Colon (tissue), 2 donors: ENCODE results near the gene THUMPD1.
"Not testable (repeated sequence)": the region's sequence is repeated elsewhere in the genome, so short reads cannot be mapped to it uniquely, and the experiment has no call there.

ENCODE experiments used
- FAIRE-seq: peaks from 2 replicates; lab custom pipeline; 2012; peaks lifted over from hg19 to GRCh38; lab: Jason Lieb, UNC
- donor health status: control.
- donor health status: control.

The THUMPD1 gene

DNA sequence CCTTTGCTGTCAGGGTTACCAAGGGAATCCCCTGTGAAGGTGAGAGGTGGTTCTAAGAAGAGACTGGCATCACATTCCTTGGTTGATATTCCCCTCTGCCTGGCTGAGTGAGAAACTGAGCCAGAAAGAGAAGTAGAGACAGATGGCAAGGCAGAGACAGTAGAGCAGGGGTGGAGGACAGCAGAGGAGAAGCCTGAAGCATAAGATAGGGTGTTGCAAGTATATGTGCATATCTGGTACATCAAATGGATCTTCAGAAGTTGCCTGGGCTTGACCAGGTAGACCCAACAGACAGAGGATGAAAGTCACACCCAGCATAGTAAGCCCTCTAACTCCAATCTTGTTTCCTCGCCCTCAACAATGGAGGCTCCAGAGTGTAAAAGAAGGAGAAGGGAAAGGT is 7.9 kb upstream of the THUMPD1 start:
- no peak for FAIRE-seq

DNA sequence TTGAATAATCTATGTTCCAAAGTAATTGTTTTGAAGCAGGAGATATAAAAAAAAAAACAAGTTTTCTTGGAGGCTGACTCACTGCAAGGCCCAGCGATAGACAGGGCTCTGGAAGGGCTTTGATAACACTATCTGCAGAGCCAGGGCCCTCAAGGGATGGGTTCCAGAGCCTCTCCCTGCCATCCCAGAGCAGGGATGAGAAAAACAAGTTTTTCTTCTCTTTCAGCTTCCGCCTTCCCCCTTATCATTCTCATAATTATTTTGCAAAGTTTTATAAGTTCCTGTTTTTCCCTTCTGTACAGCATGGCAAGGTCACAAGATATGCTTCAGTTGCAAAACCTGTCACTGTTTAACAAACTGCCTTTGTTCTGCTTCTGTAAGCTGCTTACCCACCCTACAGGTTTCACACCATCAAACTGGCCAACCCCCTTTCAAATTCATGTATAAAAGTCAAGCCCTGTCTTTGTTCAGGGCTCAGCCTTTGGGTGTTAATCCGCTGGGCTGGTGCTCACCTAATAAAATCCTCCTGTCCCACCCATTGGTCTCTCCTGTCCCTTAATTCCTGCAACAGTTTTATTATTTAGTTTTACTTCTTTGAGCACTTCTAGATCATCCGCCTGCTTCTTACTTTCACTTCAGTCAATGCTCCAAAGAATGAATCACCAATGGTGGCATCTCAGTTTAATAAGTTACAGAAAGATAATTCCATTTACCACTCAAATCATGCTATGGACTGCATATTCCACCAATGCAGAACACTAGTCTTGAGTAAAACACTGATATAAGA is 5.6 kb upstream of the THUMPD1 start:
- FAIRE-seq = no peak

DNA sequence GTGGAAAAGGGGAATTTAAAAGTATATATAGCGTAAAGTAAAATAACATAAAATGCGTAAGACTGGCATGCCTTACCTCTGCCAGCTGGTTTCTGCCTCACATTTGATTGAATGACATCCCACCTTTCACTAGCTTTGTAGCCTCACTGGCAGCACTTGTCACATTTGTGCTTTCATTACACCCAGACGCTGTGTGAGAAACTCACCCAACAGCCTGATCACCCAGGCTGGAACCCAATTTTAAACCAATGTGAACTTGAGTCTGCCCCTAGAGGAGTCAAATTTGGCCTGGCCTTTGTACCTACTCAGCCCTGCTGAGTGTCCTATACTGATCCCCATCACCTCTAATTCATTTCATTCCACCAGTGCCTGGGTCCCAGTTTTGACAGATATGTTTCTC is 4.8 kb upstream of the THUMPD1 start:
- FAIRE-seq = no peak

DNA sequence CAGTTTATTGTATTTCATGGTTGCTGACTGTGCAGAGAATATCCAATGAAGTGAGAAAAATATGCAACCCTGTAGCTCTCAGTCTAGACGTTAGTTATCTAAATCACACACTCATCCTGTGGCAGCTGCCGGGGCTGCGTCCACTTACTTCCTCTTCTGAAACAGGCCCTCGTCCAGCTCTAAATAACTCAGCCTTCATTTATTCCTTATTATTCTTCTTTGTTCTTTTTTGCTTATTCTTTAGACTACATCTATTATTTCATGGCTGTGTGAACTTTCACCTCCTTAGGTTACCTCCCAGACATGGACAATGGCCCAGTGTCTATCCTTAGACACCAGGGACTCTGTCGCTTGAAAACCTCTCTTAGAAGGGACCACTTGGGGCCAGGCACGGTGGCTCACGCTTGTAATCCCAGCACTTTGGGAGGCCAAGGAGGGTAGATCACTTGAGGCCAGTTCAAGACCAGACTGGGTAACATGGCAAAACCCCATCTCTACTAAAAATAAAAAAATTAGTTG is 3.4 kb upstream of the THUMPD1 start:
- no peak for FAIRE-seq

DNA sequence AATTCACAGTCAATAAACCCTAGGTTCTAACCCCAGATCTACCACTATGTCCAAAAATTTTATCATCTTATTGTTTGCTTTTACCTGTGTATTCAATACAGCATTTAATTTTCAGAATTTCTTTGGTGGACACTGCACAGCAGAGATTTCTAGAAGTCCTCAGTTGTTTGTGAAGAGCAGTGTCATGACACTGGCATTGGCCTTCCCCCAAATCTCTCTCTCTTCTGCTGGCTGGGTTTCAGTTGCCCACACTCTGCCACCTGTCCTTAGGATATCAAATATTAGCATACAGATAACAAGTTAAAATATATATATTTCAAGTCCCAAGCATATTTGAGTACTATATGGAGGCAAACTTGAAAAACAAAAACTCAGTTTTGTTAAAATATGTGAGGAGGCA is 2.0 kb upstream of the THUMPD1 start:
- no peak for FAIRE-seq

DNA sequence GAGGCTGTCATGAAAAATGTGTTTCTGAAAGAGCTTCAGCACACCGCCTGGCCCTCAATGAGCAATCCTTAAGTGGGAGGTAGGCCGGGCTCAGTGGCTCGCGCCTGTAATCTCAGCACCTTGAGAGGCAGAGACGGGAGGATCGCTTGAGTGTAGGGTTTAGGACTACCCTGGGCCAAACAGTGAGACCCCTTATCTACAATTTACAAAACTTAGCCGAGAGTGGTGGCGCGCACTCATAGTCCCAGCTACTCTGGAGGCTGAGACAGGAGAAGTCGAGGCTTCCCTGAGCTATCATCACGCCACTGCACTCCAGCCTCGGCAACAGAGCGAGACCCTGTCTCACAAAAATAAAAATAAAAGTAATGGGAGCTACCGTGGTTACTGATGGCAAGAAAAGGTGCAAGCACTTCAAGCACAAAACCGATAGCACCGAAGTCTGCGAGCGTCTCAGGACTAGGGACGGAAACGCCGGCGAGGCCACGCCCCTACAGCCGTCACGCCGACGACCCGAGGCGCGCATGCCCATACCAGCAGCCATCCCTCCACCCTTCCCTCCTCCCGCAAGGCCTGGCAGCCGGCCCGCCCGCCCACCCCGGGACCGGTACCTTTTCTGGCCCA is 607 bp downstream of the THUMPD1 start:
- FAIRE-seq = no peak

DNA sequence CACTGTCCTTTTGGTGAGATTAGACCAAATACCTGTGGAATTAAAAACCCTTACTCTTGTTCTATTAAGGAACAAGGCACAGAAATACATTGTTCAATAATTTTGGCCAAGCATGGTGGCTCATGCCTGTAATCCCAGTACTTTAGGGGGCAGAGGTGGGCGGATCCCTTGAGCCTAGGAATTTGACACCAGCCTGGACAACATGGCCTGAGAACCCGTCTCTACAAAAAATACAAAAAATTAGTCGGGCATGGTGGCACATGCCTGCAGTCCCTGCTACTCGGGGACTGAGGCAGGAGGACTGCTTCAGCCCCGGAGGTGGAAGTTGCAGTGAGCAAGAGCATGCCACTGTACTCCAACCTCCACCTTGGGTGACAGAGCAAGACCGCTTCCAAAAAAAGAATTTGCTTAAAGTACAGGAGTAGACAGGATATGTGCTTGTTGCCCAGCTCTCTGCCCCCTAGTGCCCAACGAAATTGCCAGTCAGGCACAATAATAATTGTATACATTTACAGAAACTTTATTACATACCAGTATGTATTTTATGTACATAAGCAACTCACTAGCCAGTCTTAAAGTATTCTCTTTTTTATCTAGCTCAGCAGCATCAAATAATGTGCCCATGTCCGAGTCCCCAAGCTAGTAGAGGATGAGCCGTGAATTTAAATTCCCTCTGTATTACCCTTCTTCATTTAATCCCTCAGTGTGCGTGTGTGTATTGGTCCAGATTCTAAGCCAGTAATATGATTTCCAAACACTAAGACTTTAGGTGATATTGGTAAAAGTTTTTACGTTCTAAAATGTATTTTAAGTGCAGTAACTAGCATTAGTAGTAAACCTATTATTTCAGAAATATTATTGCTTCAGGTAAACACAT is 1.4 kb downstream of the THUMPD1 start:
- no peak for FAIRE-seq

DNA sequence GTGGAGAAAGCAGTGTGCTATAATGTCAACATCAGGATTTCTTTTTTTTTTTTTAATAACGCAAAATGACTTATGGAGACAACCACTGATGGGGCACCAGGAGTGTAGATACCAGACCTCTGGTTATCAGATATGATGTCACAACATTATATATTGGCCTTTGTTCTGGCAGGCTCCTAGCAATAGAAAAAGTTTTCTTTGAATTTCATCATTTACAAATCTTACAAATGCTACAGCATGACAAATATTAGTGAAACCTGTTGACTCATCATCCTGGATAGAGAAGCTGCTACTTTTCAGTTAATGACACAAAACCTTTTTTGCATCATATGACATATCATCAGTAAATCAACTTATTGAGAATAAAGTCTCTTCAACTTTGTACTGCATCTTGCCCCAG is 6.1 kb downstream of the THUMPD1 start:
- FAIRE-seq = no peak

DNA sequence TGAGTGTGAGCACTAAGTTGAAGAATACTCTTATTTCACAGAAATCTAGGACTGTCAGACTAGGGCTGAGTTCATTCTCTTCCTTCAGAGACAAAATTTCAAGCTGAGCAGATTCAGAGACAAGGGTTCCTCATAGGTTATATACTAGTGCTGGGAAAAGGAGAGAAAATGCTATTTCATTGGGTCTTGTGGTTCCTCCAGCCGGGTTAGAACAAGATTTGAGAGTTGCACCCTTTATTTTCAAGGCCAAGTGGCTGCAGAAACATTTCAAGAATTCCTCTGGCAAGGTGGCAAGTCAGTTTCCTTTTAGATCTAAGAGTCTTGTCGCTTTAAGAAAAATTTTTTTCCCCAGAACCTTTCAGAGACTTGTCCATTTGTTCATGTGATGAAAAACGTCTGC is 6.8 kb downstream of the THUMPD1 start:
- FAIRE-seq = no peak

DNA sequence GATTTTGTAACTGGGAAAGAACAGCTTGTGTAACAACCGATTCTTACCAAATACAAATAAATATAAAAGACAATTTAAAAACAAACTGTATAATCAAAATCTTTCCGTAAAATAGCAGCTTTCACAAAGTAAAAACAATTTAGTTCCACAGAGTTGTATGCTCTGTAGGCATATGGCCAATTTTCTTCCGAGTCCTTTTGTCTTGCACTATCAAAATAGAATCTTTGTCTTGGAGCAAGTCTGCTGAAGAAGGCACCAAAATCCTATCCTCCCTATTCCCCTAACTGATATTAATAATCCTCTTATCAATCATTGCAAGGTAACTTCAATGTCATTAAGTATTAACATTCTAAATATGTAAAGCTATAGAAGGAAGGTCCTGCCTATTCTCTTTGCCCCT is 7.6 kb downstream of the THUMPD1 start:
- FAIRE-seq = no peak

DNA sequence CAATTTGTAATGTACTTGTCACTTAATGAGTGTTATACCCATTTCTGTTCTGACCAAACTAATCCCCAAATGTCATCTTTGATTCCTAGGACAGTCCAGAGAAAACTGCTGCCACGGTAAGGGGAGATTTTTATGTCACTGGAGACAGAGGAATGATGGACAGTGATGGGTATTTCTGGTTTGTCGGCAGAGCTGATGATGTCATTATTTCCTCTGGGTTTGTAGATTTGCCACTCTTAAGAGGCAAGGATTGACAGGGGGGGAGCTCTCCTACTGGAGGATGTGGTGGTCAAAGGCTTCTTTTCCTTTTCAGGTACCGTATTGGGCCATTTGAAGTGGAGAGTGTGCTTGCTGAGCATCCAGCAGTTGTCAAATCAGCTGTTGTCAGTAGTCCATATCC is 12.5 kb downstream of the THUMPD1 start:
- no peak for FAIRE-seq

DNA sequence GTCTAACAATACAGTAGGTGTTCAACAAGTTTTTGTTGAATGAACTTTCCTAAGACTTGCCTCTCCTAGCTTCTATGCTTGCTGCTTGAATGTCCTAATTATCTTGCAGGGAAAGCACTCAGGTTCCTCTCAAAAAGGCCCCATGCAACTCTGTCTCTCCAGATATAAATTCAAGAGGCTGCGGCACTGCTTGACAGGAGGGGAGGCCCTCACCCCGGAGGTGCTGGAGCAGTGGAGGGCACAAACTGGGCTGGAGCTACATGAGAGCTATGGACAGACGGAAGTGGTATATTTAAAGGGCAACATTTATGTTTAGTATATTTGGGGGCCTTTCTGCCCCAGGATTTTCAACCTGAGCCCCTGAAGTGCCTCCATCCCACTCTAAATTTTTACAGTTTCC is 14.4 kb downstream of the THUMPD1 start:
- FAIRE-seq = no peak

DNA sequence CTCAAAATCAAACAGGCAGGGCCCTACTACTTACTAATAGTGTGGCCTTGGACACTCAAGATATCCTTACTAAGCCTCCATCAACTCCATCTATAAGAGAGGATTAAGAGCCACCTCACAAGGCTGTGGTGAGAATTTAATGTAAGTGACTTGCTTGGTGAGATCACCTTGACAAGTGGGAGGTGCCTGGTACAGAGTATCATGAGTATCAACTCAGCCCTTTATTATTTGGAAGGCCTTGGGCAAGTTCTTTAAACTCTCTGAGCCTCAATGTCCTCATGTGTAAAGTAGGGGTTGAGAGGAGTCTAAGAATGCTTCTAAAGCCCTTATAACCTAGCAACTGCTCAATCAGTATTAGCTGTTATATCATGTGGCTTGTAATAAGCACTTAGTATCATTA is 15.0 kb downstream of the THUMPD1 start:
- FAIRE-seq = no peak

DNA sequence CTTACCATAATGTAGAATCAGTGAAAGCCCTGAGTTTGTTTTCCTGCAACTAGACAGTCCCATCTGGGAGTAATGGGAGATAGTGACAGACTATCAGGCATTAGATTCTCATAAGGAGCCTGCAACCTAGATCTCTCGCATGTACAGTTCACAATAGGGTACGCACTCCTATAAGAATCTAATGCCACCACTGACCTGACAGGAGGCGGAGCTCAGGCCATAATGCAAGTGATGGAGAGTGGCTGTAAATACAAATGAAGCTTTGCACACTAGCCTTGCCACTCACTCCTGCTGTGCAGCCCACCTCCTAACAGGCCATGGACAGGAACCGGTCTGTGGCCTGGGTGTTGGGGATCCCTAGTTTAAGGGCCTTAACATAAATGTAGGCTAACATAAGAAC is 21.4 kb downstream of the THUMPD1 start:
- FAIRE-seq = no peak

DNA sequence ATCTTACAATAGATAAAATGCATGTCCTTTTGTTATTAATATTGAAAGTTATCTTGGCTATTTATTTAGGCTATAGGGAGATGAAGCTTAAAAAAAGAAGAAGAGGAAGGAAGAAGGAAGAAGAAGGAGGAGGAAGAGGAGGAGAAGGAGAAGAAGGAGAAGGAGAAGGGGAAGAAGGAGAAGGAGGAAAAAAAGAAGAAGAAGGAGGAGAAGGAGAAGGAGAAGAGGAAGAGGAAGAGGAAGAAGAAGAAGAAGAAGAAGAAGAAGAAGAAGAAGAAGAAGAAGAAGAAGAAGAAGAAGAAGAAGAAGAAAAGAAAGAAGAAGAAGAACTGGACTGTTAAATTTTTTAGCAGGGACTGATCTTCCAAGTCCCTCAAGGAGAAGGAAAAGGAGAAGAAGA is 23.9 kb downstream of the THUMPD1 start:
- not testable (repeated sequence) for FAIRE-seq

DNA sequence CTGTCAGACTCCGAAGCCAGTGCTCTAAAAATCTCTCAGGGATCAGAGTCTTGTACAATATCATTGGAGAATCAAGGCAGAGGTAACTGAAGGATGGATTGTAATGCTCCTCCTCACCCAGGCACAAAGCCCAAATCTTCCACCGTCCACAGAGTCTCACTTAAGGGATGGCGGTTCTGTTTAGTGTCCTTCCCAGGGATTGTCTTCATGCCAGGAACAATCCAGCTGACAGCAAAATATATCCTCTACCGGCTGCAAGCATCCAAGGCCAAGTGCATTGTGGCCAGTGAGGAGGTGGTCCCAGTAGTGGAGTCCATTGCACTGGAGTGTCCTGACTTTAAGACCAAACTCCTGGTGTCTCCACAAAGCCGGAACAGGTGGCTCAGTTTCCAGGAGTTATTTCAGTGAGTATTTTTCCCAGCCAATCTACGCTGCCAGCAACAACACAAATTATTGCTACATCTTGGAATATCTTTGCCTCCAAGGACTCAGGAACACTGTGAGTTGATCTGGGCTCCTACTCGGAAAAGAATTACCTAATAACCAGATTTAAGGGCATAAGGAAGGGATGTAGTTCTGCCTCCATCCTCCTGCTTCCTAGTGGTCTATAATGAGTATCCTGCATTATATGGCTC is 30.2 kb downstream of the THUMPD1 start:
- no peak for FAIRE-seq

DNA sequence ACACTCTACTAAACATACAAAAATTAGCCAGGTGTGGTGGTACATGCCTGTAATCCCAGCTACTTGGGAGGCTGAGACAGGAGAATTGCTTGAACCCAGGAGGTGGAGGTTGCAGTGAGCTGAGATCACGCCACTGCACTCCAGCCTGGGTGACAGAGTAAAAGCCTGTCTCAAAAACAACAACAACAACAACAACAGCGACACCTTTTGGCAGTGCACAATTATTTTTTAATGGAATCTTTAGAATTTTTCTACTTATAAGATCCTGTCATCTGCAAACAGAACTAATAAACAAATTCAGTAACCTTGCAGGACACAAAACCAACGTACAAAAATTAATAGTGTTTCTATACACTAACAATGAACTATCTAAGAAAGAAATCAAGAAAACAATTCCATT is 33.5 kb downstream of the THUMPD1 start:
- not testable (repeated sequence) for FAIRE-seq

DNA sequence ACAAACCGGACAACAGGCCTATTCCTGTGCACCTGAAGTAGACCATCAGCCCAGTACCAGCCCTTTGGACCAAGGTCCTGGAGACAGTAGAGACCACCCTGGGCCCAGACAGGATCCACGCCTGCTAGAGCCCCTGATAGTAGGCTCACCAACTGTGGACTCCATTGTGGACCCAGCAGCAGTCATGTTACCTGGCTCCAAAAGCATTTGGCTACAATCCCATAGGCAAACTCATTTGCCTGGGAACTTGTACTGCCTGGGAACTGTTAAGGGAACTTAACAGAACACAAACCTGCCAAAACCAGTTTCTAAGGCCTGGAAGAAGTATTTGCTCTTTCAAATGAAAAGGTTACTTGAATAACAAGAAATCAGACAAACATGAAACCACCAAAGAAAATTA is 34.2 kb downstream of the THUMPD1 start:
- no peak for FAIRE-seq

DNA sequence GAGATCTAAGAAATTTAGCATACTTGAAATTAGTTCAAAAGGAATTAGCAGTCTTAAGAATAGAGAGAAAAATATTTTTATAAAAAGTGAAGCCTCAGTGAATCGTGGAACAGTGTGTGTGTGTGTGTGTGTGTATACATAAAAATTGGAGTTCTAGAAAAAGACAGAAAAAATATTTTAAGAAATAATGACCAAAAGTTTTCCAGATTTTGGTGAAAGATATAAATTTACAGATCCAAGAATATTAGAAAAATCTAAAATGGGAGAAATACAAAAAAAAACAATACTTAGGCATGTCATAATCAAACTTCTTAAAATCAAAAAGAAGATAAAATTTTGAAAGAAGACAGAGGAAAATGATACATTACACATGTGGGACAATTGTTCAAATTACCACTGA is 35.6 kb downstream of the THUMPD1 start:
- not testable (repeated sequence) for FAIRE-seq

DNA sequence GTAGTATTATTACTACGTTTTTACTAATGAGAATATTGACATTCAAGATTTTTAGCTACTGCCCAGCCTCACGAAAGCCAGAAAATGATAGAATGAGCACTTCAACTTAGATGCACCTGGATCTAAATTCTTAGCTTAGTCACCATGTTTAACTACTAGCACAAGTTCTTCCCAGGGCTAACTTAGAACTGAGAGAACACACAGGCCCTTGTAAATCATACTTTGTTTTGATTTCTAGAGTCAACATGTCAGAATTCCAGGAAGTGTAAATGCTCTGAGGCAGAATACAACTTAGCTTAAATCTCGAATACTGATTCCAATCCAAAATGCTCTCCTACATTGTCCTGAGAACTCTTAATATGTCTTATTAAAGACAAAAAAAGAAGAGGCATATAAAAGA is 37.3 kb downstream of the THUMPD1 start:
- FAIRE-seq = no peak

DNA sequence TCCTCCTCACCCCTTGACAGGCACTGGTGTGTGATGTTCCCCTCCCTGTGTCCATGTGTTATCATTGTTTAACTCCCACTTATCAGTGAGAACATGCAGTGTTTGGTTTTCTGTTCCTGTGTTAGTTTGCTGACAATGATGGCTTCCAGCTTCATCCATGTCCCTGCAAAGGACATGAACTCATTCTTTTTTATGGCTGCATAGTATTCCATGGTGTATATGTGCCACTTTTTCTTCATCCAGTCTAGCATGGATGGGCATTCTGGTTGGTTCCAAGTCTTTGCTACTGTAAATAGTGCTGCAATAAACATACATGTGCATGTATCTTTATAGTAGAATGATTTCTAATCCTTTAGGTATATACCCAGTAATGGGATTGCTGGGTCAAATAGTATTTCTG is 39.9 kb downstream of the THUMPD1 start:
- FAIRE-seq = not testable (repeated sequence)

DNA sequence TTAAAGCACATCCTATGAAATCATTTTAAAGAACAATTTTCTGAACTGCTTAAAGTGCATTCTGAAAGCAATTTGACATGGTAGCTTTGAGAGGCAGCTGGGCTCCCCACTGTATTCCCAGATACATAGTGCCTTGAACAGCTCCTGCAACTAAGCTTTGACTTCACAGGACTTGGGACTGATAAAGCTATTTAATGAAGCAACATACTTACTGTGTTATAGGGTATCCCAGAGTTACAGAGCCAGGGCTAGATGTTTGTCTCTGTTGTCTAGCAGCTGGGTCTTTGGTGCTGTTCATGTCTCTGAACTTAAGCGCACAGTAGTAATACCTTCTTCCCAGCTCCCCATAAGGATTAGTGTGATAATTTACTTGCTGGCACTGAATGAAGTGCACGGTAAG is 45.0 kb downstream of the THUMPD1 start:
- FAIRE-seq = no peak
